Activated CD8-positive, alpha-beta memory T cell treated with anti-CD3 and anti-CD28 coated beads, Interleukin-2, amount 50 U/mL, for 1 hour (primary cell): Measurements from ENCODE around the gene GMDS.

Experiments
- DNase-seq: peaks from one replicate; pipeline ENCODE4 v3.0.0-alpha.2; 2020; ENCODE audit errors: extremely low read depth

Gene GMDS

GRCh38 chr6:1614448-1615150, 630.8 kb downstream of the GMDS start:
- DNase-seq: no peak

- DNase-seq: no peak
These were observed 631.5 kb downstream of the GMDS start for GRCh38 chr6:1613688-1614447.

GRCh38 chr6:1613346-1613687, 632.1 kb downstream of the GMDS start:
- no peak for DNase-seq

GRCh38 chr6:1612974-1613306, 632.5 kb downstream of the GMDS start:
- DNase-seq: no peak

- no peak for DNase-seq
These were observed 633.0 kb downstream of the GMDS start for GRCh38 chr6:1612299-1612973.

- no peak for DNase-seq
These were observed 633.7 kb downstream of the GMDS start for GRCh38 chr6:1611572-1612298.

- DNase-seq: no peak
These were observed 634.2 kb downstream of the GMDS start for GRCh38 chr6:1611322-1611571.

GRCh38 chr6:1610497-1611321, 634.7 kb downstream of the GMDS start:
- DNase-seq: no peak

- DNase-seq: no peak
These were observed 635.5 kb downstream of the GMDS start, which contains the start of gene FOXC1 for GRCh38 chr6:1609648-1610496. Gene FOXC1 (plus strand): TSS chr6:1609915. CDS start chr6:1610446, 531 bp downstream.

- DNase-seq: no peak
These were observed 636.3 kb downstream of the GMDS start for GRCh38 chr6:1609041-1609647.

GRCh38 chr6:1608222-1609040, 637.0 kb downstream of the GMDS start:
- no peak for DNase-seq

- no peak for DNase-seq
These were observed 637.7 kb downstream of the GMDS start for GRCh38 chr6:1607516-1608221.

- no peak for DNase-seq
These were observed 638.5 kb downstream of the GMDS start for GRCh38 chr6:1606780-1607515.

GRCh38 chr6:1605893-1606779, 639.3 kb downstream of the GMDS start:
- DNase-seq: no peak

GRCh38 chr6:1605004-1605892, 640.2 kb downstream of the GMDS start:
- no peak for DNase-seq
